HL-60 (cell line): ENCODE data around the gene FYB2.

ENCODE experiments used
- DNase-seq, 2 experiments: peaks; one replicate each; pipeline ENCODE4 v3.0.0-alpha.2; 2010 to 2020; ENCODE audit warnings: low read depth in 1 of 2, low spot score in 1 of 2
- H3K27ac ChIP-seq: fragments of 250-450 bp; sonication (Bioruptor Pico); replicated peaks from 2 replicates; pipeline ENCODE4 v1.5.1; 2020; ENCODE audit warnings: mild to moderate bottlenecking, moderate library complexity
- H3K27me3 ChIP-seq: fragments of 250-450 bp; sonication (Bioruptor Pico); 2 replicates; pipeline ENCODE4 v1.5.1; 2021; ENCODE audit warnings: mild to moderate bottlenecking, moderate library complexity; ENCODE audit not compliant: insufficient read depth, poor library complexity, severe bottlenecking
- H3K4me3 ChIP-seq: replicated peaks from 2 replicates; pipeline ENCODE4 v1.5.1; 2011; ENCODE audit warnings: mild to moderate bottlenecking, control low read depth, low read length; ENCODE audit not compliant: insufficient read depth
- GABPA ChIP-seq: IDR thresholded peaks from 2 replicates; pipeline ENCODE4 v1.6.1; 2012; ENCODE audit warnings: low read depth
- POLR2AphosphoS5 ChIP-seq: IDR thresholded peaks from 2 replicates; pipeline ENCODE4 v1.6.1; 2012; ENCODE audit warnings: low read depth
- SPI1 ChIP-seq: IDR thresholded peaks from 2 replicates; pipeline ENCODE4 v1.6.1; 2012; ENCODE audit warnings: low read depth, mild to moderate bottlenecking, borderline replicate concordance
- TF ChIP-seq, protein P1 (sequence below): IDR thresholded peaks from 2 replicates; pipeline ENCODE4 v1.6.1; 2012; ENCODE audit warnings: low read depth; ENCODE audit not compliant: insufficient replicate concordance
- TF ChIP-seq, protein P2 (sequence below): IDR thresholded peaks from one replicate; pipeline ENCODE4 v1.5.1; 2011; ENCODE audit warnings: low read length, control low read depth, inconsistent platforms; ENCODE audit not compliant: insufficient read depth

FYB2 gene

DNA sequence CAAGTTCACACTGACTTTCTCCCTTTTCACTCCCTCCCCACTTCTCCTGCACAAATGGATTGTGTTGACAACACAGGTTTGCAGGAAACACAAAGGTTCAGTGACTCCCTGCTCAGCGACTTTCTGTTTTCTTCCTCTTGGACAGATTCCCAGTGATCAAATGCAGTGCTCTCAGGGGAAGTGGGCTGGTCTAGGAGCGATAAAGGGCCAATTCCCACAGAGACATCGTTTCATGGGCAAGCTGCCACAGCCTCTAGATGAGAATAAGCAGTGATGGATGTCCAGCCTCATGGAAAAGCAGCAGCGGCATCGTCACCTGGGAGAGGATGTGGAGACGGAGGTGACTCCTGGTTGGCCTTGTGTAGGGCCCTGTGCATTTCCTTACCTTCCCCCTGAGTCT is 30.6 kb downstream of the FYB2 start:
- peaks cover 3% of the 10 kb centered on the region for H3K27me3 ChIP-seq
- H3K4me3 ChIP-seq = no peak overlapping the region
- H3K27ac ChIP-seq = no peak overlapping the region
- TF ChIP-seq, protein P1, sequence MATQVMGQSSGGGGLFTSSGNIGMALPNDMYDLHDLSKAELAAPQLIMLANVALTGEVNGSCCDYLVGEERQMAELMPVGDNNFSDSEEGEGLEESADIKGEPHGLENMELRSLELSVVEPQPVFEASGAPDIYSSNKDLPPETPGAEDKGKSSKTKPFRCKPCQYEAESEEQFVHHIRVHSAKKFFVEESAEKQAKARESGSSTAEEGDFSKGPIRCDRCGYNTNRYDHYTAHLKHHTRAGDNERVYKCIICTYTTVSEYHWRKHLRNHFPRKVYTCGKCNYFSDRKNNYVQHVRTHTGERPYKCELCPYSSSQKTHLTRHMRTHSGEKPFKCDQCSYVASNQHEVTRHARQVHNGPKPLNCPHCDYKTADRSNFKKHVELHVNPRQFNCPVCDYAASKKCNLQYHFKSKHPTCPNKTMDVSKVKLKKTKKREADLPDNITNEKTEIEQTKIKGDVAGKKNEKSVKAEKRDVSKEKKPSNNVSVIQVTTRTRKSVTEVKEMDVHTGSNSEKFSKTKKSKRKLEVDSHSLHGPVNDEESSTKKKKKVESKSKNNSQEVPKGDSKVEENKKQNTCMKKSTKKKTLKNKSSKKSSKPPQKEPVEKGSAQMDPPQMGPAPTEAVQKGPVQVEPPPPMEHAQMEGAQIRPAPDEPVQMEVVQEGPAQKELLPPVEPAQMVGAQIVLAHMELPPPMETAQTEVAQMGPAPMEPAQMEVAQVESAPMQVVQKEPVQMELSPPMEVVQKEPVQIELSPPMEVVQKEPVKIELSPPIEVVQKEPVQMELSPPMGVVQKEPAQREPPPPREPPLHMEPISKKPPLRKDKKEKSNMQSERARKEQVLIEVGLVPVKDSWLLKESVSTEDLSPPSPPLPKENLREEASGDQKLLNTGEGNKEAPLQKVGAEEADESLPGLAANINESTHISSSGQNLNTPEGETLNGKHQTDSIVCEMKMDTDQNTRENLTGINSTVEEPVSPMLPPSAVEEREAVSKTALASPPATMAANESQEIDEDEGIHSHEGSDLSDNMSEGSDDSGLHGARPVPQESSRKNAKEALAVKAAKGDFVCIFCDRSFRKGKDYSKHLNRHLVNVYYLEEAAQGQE = no peak
- TF ChIP-seq, protein P2, sequence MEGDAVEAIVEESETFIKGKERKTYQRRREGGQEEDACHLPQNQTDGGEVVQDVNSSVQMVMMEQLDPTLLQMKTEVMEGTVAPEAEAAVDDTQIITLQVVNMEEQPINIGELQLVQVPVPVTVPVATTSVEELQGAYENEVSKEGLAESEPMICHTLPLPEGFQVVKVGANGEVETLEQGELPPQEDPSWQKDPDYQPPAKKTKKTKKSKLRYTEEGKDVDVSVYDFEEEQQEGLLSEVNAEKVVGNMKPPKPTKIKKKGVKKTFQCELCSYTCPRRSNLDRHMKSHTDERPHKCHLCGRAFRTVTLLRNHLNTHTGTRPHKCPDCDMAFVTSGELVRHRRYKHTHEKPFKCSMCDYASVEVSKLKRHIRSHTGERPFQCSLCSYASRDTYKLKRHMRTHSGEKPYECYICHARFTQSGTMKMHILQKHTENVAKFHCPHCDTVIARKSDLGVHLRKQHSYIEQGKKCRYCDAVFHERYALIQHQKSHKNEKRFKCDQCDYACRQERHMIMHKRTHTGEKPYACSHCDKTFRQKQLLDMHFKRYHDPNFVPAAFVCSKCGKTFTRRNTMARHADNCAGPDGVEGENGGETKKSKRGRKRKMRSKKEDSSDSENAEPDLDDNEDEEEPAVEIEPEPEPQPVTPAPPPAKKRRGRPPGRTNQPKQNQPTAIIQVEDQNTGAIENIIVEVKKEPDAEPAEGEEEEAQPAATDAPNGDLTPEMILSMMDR = no peak
- TF ChIP-seq POLR2AphosphoS5 = no peak
- TF ChIP-seq GABPA = no peak
- no peak for TF ChIP-seq SPI1
- no peak for DNase-seq

DNA sequence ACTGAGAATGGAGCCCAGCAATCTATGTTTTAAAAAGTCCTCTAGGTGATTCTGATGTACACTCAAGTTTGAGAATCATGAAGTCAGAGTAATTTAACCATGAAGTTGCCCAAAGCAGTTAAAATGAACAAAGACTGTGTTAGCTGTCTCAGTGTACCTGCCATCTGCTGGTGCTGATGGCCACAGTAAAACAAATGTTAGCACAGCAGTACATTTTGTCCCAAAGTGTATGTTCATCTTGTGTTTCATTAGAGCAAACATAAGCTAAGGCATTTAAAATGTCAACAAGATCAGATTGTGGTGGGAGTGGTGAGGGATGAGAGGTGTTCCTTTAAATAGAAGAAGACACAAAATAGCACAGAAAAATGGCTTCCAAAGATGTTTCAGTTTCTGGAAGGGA is 31.1 kb downstream of the FYB2 start:
- TF ChIP-seq GABPA = no peak
- Histone ChIP-seq H3K4me3 (no peak overlapping the region), H3K27me3 (peaks cover 3% of the 10 kb centered on the region), H3K27ac (no peak overlapping the region)
- no peak for DNase-seq

DNA sequence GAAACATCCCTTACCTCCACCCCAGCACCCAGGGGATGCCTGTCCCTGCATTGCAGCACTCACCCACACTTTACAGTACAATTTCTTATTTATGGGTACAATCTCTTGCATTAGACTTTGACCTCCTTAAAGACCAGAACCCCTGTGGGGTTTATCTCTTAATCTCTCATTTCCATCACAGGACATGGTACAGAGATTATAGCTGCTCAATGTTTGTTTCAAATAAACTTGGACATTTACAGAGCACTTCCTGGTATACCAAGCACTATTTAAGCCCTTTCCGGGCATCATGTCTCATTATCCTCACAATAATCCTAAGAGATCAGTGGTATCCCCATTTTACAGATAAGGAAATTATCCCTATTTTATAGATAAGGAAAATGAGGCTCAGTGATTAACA is 31.9 kb downstream of the FYB2 start:
- H3K27me3 ChIP-seq = peaks cover 3% of the 10 kb centered on the region
- DNase-seq = no peak
- no peak overlapping the region for H3K4me3 ChIP-seq
- H3K27ac ChIP-seq = no peak overlapping the region
- TF ChIP-seq, protein P1 = no peak
- TF ChIP-seq, protein P2 = no peak
- TF ChIP-seq POLR2AphosphoS5 = no peak
- no peak for TF ChIP-seq GABPA
- TF ChIP-seq SPI1 = no peak

DNA sequence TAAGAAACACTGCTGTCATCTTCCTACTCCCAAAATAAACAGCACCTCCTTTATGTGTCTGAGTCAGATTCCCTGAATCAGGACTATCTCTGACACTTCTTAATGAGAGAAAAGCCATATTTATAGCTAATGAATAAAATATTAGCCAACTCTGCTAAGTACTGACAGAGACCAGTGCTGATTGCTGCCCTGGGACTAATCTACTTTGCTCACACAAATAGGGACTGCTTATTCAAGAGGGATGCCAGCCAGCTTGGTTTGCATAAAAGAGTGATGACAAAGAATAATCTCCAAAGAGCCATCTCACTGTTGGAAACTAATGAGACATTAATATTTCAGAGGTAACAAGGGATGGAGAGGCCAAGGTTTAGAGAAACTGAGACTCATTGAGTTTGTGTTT is 36.4 kb downstream of the FYB2 start:
- no peak for DNase-seq
- Histone ChIP-seq H3K4me3 (no peak overlapping the region), H3K27ac (no peak overlapping the region), H3K27me3 (peaks cover 3% of the 10 kb centered on the region)
- TF ChIP-seq, protein P2 = no peak
- TF ChIP-seq GABPA (no peak), POLR2AphosphoS5 (no peak), SPI1 (no peak)
- TF ChIP-seq, protein P1 = no peak
